HG03039 (cell line): ENCODE results near the gene CLEC4F.
"Not testable (repeated sequence)": the region's sequence is repeated elsewhere in the genome, so short reads cannot be mapped to it uniquely, and the experiment has no call there.

Source experiments
- ATAC-seq: cut with Tn5 transposase; IDR thresholded peaks from one replicate; pipeline ENCODE4 v1.9.1; 2021; ENCODE audit warnings: mild to moderate bottlenecking, moderate library complexity; ENCODE audit not compliant: unreplicated experiment

Gene CLEC4F

DNA sequence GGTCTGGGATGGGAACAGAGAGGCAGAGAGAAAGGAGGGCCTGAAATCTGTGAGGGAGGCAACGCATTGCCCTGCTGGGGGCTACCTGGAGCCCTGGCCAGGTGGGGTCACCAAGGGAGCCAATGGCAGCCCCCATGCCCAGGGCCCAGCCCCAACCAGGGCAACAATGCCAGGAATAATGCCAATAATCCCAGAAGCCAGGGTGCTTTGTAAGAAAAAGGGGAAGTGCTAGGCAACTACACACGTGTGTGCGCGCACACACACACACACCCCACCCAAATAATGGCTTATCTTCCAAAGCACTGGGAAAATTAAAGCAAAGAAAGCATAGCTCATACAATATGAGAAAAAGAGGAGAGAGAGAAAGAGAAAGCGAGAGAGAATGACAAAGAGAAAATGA lies 7.0 kb upstream of the CLEC4F start:
- ATAC-seq = no peak

DNA sequence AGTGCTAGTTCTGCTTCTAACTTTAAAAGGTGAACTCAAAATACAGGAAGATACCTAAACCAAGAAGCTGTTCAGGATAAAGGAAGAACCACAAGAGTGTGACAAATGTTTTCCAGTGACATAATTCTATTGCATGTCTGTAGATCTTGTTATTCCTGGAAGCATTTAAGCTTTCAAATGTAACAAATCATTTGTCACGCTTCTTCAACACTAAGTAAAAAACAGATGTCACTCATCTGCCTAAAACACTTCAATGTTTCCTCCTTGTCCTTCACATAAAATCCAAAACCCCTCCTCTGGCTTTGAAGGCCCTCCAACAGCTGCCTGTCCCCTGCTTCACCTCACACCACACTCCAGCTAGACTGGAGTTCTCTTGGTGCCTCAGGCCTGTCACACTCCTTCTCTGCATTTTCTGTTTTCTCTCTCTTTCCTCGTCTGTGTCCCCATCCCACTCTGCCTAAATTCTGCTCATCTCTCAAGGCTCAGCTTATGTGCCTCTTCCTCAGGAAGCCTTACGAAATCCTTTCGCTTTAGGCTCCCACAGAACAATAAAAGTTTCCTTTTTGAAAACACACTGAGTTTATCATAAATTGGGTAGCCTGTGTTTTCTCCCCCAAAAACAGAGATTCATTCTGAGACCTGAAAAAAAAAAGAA lies 6.4 kb upstream of the CLEC4F start:
- no peak for ATAC-seq

DNA sequence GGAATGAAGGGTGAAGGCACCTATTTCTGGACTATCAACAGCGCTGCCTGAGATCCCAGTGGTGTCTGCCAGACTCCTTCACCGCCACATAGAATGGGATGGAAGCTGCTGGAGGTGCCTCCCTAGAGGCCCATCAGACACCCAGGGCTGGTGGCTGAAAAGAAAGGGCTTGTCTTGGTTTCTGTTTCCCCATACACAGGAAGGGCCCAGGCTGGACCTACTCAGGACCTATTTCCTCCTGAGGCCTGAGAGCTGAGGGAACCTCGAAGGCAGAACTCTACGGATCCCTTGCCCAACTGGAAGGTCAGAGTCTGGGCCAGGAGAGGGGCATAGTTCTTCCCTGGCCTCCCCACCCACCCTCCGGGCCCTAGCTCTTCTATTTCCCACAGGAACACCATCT lies 2.9 kb upstream of the CLEC4F start:
- ATAC-seq = no peak

DNA sequence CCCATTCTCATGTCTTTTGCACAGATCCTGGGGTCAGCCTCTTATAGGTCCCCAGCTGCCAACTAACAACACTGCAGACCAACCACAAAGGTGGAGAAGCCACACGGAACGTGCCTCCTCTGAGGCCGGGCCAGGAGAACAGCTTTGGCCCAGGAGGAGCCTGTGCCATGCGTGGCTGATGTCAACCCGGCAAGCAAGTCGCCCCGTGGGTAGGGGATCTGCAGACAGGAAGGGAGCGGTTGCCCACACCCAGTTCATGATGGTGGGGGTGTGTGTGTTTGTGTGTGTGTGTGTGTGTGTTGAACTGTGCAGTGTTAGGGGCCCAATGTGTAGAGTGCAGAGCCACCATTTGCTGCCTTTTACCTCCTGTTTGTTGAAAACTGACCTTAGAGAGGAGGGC lies 2.4 kb upstream of the CLEC4F start:
- ATAC-seq = no peak

DNA sequence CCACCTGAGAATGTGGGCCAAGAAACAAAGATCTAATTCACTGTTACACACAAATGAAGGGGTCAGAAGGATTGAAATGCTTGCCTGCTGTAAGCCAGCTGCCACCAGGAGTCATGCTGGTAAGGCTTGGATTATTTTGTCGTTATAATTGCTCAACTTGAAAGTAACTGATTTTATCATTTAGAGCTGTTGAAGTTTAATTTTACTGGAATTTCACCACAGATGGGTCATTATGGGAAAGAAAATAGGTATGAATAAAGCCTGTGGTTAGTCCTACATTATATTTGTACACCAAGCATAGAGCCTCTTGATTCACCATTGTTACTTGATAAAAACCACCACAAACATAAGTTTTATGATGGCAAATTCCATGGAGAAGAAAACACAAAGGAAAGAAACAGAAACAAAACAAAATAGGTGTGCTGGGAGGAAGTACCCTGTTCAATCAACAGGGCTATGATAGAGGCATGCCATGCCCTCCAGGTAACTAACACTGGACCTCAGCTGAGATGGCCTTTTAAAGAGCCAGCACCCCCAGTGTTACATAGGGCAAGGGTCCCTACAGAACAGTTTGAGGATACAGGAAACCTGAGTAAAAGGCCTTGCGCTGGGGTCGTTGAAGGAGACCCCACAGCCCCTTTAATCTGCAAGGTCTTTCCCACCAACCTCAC lies 3.0 kb downstream of the CLEC4F start:
- ATAC-seq = no peak

DNA sequence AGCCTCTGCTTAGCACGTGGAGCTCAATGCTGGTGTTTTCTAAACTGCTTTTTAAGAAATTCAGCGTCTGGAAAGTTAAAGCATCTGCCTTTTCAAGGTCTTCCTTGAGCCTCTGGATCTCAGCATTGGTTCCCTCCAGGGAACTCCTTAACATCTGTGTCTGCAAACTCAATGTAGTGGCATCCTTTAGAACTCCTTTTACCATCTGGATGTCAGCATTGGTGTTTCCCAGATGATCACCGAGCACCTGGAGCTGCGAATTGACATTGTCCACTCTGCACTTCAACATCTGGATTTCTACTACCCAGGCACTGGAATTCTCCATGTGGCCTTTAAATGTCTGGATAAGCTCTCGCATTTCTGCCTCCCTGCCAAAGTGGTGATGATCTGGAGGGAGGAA lies 3.7 kb downstream of the CLEC4F start:
- ATAC-seq = no peak

DNA sequence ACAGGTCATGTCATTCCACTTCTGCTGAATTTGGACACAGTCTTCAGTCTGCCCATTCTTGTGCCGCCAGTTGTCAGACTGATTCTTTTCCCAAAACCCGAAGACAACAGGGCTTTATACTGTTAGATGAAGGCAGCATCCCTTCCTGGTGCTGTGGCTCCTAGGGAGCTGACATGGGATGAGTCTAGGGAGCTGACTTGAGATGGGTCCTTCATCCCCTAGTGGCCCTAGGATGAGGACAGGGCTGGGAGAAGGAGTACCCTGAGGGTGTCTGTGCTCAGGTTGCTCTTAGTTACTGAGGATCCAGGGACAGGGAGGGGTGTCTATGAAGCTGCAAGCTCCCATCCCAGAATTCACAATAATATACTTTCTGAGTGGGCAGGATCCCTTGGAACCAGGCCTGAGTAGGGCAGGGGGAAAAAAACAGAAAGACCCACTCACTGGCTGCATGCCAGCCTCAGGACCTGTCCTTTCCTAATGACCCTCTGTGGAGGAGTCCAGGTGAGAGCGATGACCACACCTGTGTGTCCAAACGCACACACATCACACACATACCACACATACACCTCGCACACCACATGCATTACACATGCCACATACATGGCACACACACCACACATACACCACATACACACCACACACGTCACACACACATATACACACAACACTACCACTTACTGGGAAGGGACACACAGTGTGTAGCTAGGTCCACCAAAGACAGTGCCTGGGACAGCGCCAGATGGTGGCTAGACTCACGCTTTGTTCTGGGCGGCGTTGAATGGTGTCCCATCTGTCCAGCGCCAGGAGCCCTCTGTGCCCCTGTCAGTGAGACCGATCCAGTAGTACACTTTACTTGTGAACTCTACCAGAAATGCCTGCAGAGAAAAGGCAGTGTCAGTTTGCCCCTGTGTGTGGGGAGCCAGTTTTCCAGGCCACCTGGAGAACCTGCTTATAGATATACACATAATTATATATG lies 11.1 kb downstream of the CLEC4F start:
- ATAC-seq = no peak

DNA sequence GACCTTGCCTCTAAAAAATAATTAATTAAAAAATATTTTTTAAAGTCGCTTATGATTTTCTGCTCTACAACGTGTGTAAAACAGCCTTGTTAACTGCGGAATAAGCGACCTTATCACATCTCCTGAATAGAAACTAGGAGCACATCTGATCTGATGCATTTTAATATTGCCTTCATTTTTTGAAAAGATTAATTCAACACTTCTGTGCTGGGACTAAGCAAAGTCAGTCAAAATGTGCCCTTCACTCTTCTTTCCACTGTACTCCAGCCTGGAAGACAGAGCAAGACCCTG lies 12.6 kb downstream of the CLEC4F start:
- no peak for ATAC-seq

DNA sequence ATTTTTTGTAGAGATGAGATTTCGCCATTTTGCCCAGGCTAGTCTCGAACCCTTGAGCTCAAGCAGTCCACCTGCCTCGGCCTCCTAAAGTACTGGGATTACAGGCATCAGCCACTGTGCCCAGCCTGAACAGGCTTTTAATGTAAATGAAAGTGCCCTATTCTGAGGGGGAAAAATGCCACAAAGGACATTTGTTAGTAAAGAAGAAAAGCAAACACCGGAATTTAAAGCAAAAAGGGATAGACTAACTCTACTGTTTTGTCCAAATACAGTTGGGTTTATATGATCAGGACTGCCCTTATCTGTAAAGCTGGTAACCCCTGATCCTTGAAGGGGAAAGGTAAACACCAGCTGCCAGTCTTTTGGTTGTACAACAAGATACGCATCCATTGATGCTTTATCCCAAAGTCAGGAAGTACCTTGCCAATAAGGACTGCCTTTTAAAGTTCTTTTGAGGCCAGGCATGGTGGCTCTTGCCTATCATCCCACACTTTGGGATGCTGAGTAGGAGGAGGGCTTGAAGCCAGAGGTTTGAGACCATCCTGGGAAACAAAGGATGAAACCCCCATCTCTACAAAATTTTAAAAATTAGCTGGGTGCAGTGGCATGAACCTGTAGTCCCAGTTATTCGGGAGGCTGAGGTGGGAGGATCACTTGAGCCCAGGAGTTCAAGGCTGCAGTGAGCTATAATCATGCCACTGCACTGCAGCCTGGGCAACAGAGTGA lies 13.1 kb downstream of the CLEC4F start:
- ATAC-seq = no peak

DNA sequence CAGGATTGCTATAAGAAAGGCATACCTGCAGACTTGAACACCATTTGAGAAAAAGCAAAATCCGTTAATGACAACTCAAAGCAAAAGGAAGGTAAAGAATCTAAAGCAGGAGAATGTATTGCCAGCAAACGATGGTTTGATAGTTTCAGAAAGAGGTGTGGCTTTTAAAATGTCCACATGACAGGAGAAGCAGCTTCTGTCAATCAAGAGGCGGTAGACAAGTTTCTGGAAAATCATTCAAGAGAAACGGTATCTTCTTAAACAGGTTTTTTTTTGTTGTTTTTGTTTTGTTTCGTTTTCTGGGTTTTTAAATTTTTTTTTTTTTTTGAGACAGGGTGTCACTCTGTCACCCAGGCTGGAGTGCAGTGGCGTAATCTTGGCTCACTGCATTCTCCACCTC lies 13.8 kb downstream of the CLEC4F start:
- no peak for ATAC-seq

DNA sequence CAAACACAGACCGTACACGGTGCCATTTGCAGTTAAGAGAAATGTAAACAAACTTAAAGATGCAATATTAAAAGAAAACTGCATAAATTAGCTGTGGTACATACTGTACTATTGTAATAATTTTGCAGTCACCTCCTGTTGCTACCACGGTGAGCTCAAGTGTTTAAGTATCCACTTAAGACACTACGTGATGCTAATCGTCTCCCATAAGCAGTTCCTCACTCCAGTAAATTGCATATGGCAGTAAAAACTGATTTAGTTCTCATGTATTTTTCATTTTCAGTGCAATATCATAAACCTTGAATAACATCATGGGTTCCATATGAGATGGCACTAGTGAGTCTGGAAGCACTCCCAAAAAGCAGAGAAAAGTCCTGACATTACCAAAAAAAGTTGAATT lies 14.4 kb downstream of the CLEC4F start:
- ATAC-seq = no peak

DNA sequence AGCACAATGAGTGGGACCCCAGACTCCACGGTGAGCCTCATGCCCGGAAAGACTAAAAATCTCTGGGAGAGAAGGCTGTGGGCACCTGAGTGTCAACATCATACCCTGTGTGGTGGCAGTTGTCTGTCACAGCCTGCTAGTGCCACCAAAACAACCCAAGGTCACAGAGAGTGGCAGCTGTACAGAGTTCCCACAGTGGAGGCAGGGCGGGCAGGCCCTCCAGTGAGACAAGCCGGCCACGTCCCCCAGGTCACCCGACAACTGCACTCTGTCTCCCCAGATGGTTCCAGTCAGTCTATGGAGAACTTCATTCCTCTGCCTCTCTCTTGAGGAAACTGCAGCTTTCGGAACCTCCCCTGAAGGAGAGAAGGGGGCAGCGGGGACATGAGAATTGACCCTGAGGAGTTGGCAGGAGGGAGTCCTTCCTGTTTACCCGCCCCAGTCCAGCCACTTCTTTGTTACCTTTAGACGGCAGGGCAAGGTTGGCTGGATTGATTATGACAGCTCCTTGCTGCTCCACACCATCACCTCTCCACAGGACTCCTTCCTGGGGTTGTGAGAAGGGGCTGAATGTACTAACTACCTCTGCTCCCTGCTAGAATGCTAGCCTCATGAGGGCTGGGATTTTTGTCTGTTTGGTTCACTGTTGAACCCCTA lies 18.7 kb downstream of the CLEC4F start:
- no peak for ATAC-seq

DNA sequence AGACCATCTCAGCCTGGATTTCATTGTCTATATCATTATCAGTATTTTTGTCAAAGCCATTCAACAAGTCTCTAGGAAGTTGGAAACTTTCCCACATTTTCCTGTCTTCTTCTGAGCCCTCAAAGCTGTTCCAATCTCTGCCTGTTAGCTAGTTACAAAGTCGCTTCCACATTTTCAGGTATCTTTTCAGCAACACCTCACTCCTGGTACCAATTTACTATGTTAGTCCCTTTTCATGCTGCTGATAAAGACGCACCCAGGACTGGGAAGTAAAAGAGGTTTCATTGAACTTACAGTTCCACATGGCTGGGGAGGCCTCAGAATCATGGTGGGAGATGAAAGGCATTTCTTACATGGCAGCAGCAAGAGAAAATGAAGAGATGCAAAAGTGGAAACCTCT lies 20.7 kb downstream of the CLEC4F start:
- no peak for ATAC-seq

DNA sequence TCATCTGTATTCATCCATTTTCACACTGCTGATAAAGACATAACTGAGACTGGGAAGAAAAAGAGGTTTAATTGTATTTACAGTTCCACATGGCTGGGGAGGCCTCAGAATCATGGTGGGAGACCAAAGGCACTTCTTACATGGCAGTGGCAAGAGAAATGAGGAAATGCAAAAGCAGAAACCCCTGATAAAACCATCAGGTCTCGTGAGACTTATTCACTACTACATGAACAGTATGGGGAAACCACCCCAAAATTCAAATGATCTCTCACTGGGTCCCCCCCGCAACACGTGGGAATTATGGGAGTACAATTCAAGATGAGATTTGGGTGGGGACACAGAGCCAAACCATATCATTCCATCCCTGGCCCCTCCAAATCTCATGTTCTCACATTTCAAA lies 22.4 kb downstream of the CLEC4F start:
- not testable (repeated sequence) for ATAC-seq

DNA sequence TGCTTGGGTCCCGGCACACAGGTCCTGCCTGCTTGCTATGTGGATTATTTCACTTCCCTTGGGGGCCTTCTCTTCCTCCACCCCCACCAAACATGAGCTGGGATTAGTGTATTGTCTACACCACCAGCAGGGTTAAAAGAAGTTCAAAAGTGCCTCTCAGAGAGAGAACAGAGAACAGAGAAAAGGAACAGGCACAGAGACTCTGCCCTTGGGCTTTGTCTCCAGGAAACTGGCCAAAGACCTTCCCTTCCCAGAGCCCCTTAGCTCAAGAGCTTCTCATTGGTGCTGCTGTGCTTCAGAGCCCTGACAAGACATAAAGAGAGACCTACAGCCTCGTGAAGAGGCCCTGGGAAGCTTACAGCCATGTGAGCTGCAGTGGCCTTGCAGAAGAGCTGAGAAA lies 22.9 kb downstream of the CLEC4F start:
- ATAC-seq = no peak

DNA sequence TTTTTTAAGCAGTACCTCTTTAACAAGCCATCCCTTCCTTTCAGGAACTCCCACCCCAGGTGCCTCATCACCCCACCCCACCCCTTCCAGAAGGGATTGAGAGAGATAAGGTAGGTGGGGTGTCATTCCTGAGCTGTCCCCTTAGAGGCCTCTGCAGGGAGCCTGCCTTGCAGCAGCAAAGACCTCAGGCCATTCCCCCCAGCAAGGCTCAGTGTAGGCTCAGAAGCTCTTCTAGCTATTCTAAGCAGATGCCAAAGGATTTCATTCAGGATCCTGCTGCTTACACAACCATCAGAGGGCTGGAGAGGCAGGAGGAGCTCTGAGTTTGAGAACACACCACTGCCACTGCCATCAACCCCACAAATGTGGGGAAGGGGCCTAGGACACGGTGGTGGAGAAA lies 24.1 kb downstream of the CLEC4F start:
- ATAC-seq = no peak

DNA sequence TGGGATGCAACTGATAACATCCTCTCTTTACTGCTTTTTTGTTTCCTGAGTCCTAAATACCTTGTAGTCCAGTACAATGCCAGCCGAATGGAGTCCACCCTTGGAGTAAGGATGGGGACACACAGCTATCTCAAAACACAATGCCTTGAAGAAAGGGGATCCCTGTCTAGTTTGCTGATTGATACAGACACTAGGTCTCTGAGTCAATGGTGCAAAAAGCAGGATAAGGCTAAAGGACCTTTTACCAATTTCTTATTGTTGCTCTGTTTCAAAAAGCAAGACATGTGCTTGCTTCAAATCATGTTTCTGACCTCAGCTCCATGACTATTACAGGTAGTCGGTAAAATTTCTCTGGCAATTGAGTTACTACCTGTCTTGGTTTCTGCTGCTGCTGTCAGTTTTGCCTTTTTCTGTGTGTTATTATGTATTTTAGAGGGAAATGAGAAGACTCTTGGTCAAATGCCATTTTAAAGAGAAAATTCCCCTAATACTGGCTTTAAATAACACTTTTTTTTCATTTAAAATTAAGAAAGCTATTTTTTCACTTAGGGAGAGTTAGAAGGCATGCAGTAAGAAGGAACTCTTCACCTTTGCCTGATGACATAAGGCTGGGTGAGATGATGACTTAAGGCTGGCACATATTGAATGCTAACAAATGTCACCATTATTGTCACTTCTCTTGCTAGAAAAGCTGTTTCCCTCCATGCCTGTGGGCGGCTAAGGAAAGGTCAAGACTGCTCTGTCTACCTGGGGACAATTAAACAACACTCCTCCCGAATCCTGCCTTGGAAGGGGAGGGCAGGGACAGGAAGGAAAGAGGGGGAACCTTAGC lies 25.0 kb downstream of the CLEC4F start:
- no peak for ATAC-seq

DNA sequence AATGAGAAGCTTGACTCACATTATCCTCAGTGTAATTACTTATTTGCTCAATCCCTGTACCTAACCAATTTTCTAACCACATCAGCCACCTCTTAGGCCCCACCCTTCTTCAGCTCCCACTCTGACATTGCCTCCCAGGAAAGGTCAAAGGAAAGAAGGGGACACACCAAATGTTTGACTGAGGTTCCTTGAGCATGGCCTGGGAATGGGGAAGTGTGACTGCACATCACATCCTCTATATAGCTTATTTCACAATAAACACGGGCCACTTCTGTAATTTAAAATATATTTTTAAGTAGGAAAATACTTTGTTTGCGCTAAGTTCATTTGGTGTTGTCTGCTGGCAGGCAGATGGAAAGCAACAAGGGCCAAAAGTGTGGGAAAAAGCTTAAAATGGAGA lies 26.9 kb downstream of the CLEC4F start:
- ATAC-seq = no peak

DNA sequence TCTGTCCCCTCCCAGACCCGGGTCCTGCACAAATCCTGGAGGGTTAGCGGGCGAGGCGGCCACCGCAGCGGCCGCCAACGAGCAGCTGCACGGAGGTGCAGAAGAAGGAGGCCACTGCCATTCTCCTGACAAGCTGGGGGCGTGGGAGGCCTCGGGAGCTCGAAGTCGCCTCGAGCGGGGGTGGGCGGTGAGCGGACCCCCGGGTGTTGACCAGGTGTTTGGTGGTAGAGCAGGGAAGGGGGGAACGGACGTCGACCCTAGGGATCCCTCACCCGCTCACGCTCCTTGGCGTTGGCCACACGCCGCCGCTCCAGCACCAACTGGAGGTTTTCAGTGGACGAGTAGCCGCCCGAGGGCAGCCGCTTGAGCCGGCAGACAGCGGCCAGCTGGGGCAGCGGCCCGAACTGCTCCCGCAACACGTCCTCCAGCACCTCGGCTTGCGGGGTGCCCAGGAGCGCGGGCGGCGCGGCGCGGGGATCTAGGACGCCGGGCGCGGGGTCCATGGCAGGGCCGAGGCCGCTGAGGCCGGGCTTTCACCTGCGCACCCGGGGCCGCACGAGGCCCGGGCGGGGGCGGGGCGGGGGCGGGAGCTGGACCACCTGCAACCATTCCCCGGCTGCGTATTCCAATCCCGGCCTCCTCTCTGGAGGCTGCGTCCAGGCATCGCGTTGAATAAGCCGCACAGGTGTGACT lies 30.1 kb downstream of the CLEC4F start, which contains the start of gene FIGLA:
FIGLA (minus strand) TSS at position 508 of the 693 bp plus-strand sequence; CDS start at position 503, 5 bp downstream.
- ATAC-seq = no peak
